Endothelial cell of umbilical vein (primary cell): Measurements from ENCODE around the gene ANG. TPM values are rescaled to one million over a fixed set of nuclear protein-coding genes. Genes with fewer than 3 reads are reported as not detected.

Experiments used
- BruUV-seq: library from RNA; stranded (reverse); fragments of 400-500 nt; replicated peaks from 2 replicates; lab custom pipeline; 2021; lab: Mats Ljungman, UMichigan
- CTCF ChIA-PET: fragments of 300-600, 350-600 bp; sonication (Branson Sonifier 250); formaldehyde crosslinking; loops from one replicate; lab custom pipeline; 2021; ENCODE audit warnings: antibody characterized with exemption, inconsistent platforms; lab: Charles Lee
- POLR2A ChIA-PET: fragments of 300-600, 350-600 bp; sonication (Branson Sonifier 250); formaldehyde crosslinking; loops from one replicate; lab custom pipeline; 2021; ENCODE audit warnings: antibody characterized with exemption, inconsistent platforms; lab: Charles Lee
- DNase-seq: peaks from one replicate; pipeline ENCODE4 v3.0.0-alpha.2; 2011; ENCODE audit warnings: low read depth, low spot score
- FAIRE-seq: peaks from 2 replicates; lab custom pipeline; 2011; peaks lifted over from hg19 to GRCh38; lab: Jason Lieb, UNC
- H2AFZ ChIP-seq: 2 replicates; pipeline ENCODE4 v1.6.0; 2012; ENCODE audit warnings: low read depth, low read length, control low read depth, inconsistent platforms
- H3K27ac ChIP-seq: 2 replicates; pipeline ENCODE4 v1.5.1; 2011; ENCODE audit warnings: low read depth, mild to moderate bottlenecking, control low read depth, low read length, moderate library complexity; ENCODE audit not compliant: insufficient read depth
- H3K27me3 ChIP-seq, 2 experiments: 2 replicates each; pipeline versions ENCODE4 v1.6.0 to v1.6.1; 2011; ENCODE audit warnings: low read length in 2 of 2, mixed read lengths in 1 of 2; ENCODE audit not compliant: control insufficient read depth in 2 of 2, insufficient read depth in 2 of 2
- H3K36me3 ChIP-seq, 2 experiments: 2 replicates in 1 of 2; 3 replicates in 1 of 2; pipeline ENCODE4 v1.5.1; 2011; ENCODE audit warnings: low read length in 2 of 2, mild to moderate bottlenecking in 1 of 2, moderate library complexity in 1 of 2; ENCODE audit not compliant: control insufficient read depth in 2 of 2, insufficient read depth in 2 of 2; ENCODE audit errors: extremely low read depth in 1 of 2
- H3K4me1 ChIP-seq: 3 replicates; pipeline ENCODE4 v1.5.1; 2011; ENCODE audit warnings: mild to moderate bottlenecking, low read length; ENCODE audit not compliant: control insufficient read depth, insufficient read depth; ENCODE audit errors: extremely low read depth
- H3K4me2 ChIP-seq: 2 replicates; pipeline ENCODE4 v1.6.1; 2011; ENCODE audit warnings: low read length, control low read depth, mixed read lengths; ENCODE audit not compliant: insufficient read depth
- H3K4me3 ChIP-seq, 3 experiments: fragments of 200-600 bp in 1 of 3; sonication (generic), shearing (Covaris generic) in 1 of 3; replicated peaks in 1 of 3; 2 replicates each; pipeline ENCODE4 v1.5.1; 2011 to 2016; ENCODE audit warnings: control low read depth in 3 of 3, low read length in 3 of 3, mild to moderate bottlenecking in 2 of 3, inconsistent platforms in 1 of 3, low read depth in 1 of 3, moderate library complexity in 1 of 3; ENCODE audit not compliant: insufficient read depth in 1 of 3
- H3K79me2 ChIP-seq: 2 replicates; pipeline ENCODE4 v1.6.0; 2012; ENCODE audit warnings: low read length, inconsistent platforms; ENCODE audit not compliant: control insufficient read depth, insufficient read depth
- H3K9ac ChIP-seq: replicated peaks from 2 replicates; pipeline ENCODE3; 2011; ENCODE audit warnings: low read length, control low read depth; ENCODE audit not compliant: insufficient read depth; ENCODE audit errors: extremely low read depth
- H3K9me1 ChIP-seq: replicated peaks from 3 replicates; pipeline ENCODE4 v1.6.0; 2011; ENCODE audit warnings: mild to moderate bottlenecking, low read length; ENCODE audit not compliant: control insufficient read depth, insufficient read depth; ENCODE audit errors: extremely low read depth
- H3K9me3 ChIP-seq: replicated peaks from 2 replicates; pipeline ENCODE4 v1.5.1; 2012; ENCODE audit warnings: low read length, inconsistent platforms; ENCODE audit not compliant: control insufficient read depth, insufficient read depth
- H4K20me1 ChIP-seq: replicated peaks from 2 replicates; pipeline ENCODE3; 2011; ENCODE audit warnings: mild to moderate bottlenecking, low read length; ENCODE audit not compliant: control insufficient read depth, insufficient read depth; ENCODE audit errors: extremely low read depth
- EZH2 ChIP-seq: IDR thresholded peaks from 2 replicates; pipeline ENCODE4 v1.6.1; 2012; ENCODE audit warnings: borderline replicate concordance, low read depth, mild to moderate bottlenecking, moderate library complexity, low read length, inconsistent platforms; ENCODE audit not compliant: severe bottlenecking
- FOS ChIP-seq: IDR thresholded peaks from 2 replicates; pipeline ENCODE4 v1.6.1; 2011; ENCODE audit warnings: mild to moderate bottlenecking, low read length, moderate library complexity, borderline replicate concordance; ENCODE audit not compliant: insufficient read depth
- GATA2 ChIP-seq: IDR thresholded peaks from 2 replicates; pipeline ENCODE4 v1.7.0; 2011; ENCODE audit warnings: low read depth, mild to moderate bottlenecking, moderate library complexity, mixed read lengths, low read length; ENCODE audit not compliant: insufficient read length, insufficient read depth
- JUN ChIP-seq: IDR thresholded peaks from 2 replicates; pipeline ENCODE4 v1.6.1; 2011; ENCODE audit warnings: borderline replicate concordance, low read depth; ENCODE audit not compliant: insufficient read length, insufficient read depth
- MYC ChIP-seq: IDR thresholded peaks from one replicate; pipeline ENCODE4 v1.6.1; 2011; ENCODE audit warnings: mild to moderate bottlenecking, low read depth, low read length
- POLR2A ChIP-seq: IDR thresholded peaks from 2 replicates; pipeline ENCODE4 v1.6.1; 2012; ENCODE audit warnings: low read depth, mild to moderate bottlenecking, control low read depth, low read length
- POLR2AphosphoS5 ChIP-seq: IDR thresholded peaks from 2 replicates; pipeline ENCODE4 v1.6.1; 2012; ENCODE audit warnings: low read depth, mild to moderate bottlenecking, control low read depth, low read length, moderate library complexity; ENCODE audit not compliant: insufficient read depth
- dilution Hi-C: fragments of 300-500 bp; cut with MboI; formaldehyde crosslinking; loops from one replicate; pipeline ENCODE4 v1.15.0; 2019; ENCODE audit warnings: low sequenced_read_pairs; ENCODE audit not compliant: extremely low pct_ligation_motif_present
- intact Hi-C: fragments of 100-400 bp; cut with micrococcal nuclease; formaldehyde crosslinking; loops from one replicate; pipeline ENCODE4 v1.10.0; 2022
- polyA plus RNA-seq, 4 experiments: library from polyadenylated mRNA; depleted of rRNA in 3 of 4; stranded (reverse) in 3 of 4; unstranded in 1 of 4; fragments of >200 nt; gene quantifications; 2 replicates each; pipeline versions ENCODE4 v1.2.1 to v1.2.3, GENCODE V29; 2011 to 2012; ENCODE audit warnings: missing spikeins in 1 of 4
- total RNA-seq: library from RNA; stranded (reverse); gene quantifications from 2 replicates; pipeline ENCODE4 v1.2.3, GENCODE V29; 2021
- TF ChIP-seq, protein P1 (sequence below): IDR thresholded peaks from 2 replicates; pipeline ENCODE4 v1.6.1; 2011; ENCODE audit not compliant: insufficient read depth, insufficient read length
- TF ChIP-seq, protein P2 (sequence below), 2 donors: IDR thresholded peaks; 1 replicate in 1 of 2; 2 replicates in 1 of 2; pipeline ENCODE4 v1.5.1; 2011; ENCODE audit warnings: low read length in 2 of 2, mild to moderate bottlenecking in 2 of 2, moderate library complexity in 2 of 2, control low read depth in 1 of 2, inconsistent platforms in 1 of 2, low read depth in 1 of 2; ENCODE audit not compliant: insufficient read depth in 1 of 2; ENCODE audit errors: extremely low read depth in 1 of 2

Gene ANG
- total and polyA plus RNA-seq, 2 donors (not counting 3 experiments of a cell fraction or from before 2014, with no cell fraction given): 6.2 to 11.2 TPM

DNA sequence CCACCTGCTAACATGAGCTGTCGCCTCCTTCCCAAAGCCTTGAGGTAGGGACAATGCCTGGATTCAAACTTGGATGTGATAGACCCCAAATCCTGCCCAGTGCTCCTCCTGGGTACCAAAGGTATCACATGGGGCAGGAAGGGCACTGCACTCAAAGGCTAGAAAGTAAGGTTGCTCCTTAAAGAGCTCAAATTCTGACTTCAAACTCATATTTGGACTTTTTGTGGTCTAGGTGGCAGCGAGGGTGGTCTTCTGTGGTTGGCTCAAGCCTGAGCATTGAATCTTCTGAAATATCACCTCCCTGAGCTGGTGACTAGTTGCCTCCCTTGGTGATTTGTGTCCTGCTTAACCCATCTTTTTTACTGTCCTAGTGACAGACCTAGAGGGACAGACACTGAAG is 12.5 kb upstream of the ANG start:
- H3K27ac ChIP-seq: no peak overlapping the region
- CTCF ChIA-PET: interaction anchor here (1.8 kb wide), 1 partner anchor 15 kb away, joined by 7 read pairs; no protein-coding TSS in a partner anchor
- FAIRE-seq (no peak), DNase-seq (no peak)
- no peak for TF ChIP-seq FOS
- no peak for TF ChIP-seq POLR2AphosphoS5
- no peak for TF ChIP-seq GATA2
- TF ChIP-seq, protein P1, sequence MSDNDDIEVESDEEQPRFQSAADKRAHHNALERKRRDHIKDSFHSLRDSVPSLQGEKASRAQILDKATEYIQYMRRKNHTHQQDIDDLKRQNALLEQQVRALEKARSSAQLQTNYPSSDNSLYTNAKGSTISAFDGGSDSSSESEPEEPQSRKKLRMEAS: no peak
- no peak for TF ChIP-seq JUN
- TF ChIP-seq POLR2A: no peak
- no peak for TF ChIP-seq MYC
- no peak for TF ChIP-seq EZH2
- TF ChIP-seq, protein P2, sequence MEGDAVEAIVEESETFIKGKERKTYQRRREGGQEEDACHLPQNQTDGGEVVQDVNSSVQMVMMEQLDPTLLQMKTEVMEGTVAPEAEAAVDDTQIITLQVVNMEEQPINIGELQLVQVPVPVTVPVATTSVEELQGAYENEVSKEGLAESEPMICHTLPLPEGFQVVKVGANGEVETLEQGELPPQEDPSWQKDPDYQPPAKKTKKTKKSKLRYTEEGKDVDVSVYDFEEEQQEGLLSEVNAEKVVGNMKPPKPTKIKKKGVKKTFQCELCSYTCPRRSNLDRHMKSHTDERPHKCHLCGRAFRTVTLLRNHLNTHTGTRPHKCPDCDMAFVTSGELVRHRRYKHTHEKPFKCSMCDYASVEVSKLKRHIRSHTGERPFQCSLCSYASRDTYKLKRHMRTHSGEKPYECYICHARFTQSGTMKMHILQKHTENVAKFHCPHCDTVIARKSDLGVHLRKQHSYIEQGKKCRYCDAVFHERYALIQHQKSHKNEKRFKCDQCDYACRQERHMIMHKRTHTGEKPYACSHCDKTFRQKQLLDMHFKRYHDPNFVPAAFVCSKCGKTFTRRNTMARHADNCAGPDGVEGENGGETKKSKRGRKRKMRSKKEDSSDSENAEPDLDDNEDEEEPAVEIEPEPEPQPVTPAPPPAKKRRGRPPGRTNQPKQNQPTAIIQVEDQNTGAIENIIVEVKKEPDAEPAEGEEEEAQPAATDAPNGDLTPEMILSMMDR (IDR thresholded peaks at IDR 0.05; ENCODE audit: extremely low read depth in 1 of 2, insufficient read depth in 1 of 2, low read depth in 1 of 2, low read length in 2 of 2): no peak
- peaks cover 11% of the 10 kb centered on the region for H3K4me1 ChIP-seq
- H2AFZ ChIP-seq: no peak overlapping the region
- H3K4me3 ChIP-seq: no peak overlapping the region
- dilution Hi-C loops (no loop called here), intact Hi-C loops (no loop called here)
- no peaks in the 10 kb centered on the region for H3K79me2 ChIP-seq
- H3K36me3 ChIP-seq: no peaks in the 10 kb centered on the region
- H3K9me3 ChIP-seq: no peaks in the 10 kb centered on the region
- H3K27me3 ChIP-seq: peaks cover 11 to 15% of the 10 kb centered on the region in 2 experiments
- H3K4me2 ChIP-seq: no peak overlapping the region
- H3K9me1 ChIP-seq: no peaks in the 10 kb centered on the region
- POLR2A ChIA-PET: no interaction called here
- no peaks in the 10 kb centered on the region for H4K20me1 ChIP-seq
- BruUV-seq: no TSS peak
- H3K9ac ChIP-seq: no peak overlapping the region
